Neural progenitor cell (in vitro differentiated cells): Measurements from ENCODE around the gene CYSLTR2. TPM values are rescaled to one million over a fixed set of nuclear protein-coding genes. Genes with fewer than 3 reads are reported as not detected.
A peak's percentile ranks its signal among the peaks of the same experiment; 100 is the strongest.

ENCODE experiments used
- DNase-seq: peaks from one replicate; pipeline ENCODE4 v3.0.0-alpha.2; 2016; ENCODE audit warnings: low spot score
- H2AFZ ChIP-seq: fragments of 200-600 bp; sonication (generic); replicated peaks from 2 replicates; pipeline ENCODE4 v1.6.1; 2016; ENCODE audit warnings: antibody characterized with exemption
- H3F3A ChIP-seq: fragments of 200-600 bp; sonication (generic); 2 replicates; pipeline ENCODE4 v1.6.1; 2016; ENCODE audit warnings: antibody characterized with exemption, low read depth
- H3K27ac ChIP-seq: fragments of 200-600 bp; sonication (generic); 2 replicates; pipeline ENCODE4 v1.5.1; 2016; ENCODE audit warnings: mild to moderate bottlenecking
- H3K27me3 ChIP-seq: fragments of 200-600 bp; sonication (generic); 2 replicates; pipeline ENCODE4 v1.6.1; 2016; ENCODE audit warnings: mild to moderate bottlenecking, moderate library complexity
- H3K36me3 ChIP-seq: fragments of 200-600 bp; sonication (generic); 2 replicates; pipeline ENCODE4 v1.5.1; 2016
- H3K4me1 ChIP-seq: fragments of 200-600 bp; sonication (generic); 2 replicates; pipeline ENCODE4 v1.6.1; 2016; ENCODE audit warnings: mixed run types
- H3K4me2 ChIP-seq: fragments of 200-600 bp; sonication (generic); 2 replicates; pipeline ENCODE4 v1.6.1; 2016
- H3K4me3 ChIP-seq: fragments of 200-600 bp; sonication (generic); 2 replicates; pipeline ENCODE4 v1.5.1; 2016
- H3K79me2 ChIP-seq: fragments of 200-600 bp; sonication (generic); 2 replicates; pipeline ENCODE4 v1.6.1; 2016; ENCODE audit warnings: low read depth
- H3K9ac ChIP-seq: fragments of 200-600 bp; sonication (generic); 2 replicates; pipeline ENCODE4 v1.6.1; 2016
- H3K9me3 ChIP-seq: fragments of 200-600 bp; sonication (generic); 2 replicates; pipeline ENCODE4 v1.5.1; 2016; ENCODE audit warnings: low read depth
- H4K20me1 ChIP-seq: fragments of 200-600 bp; sonication (generic); 2 replicates; pipeline ENCODE4 v1.6.1; 2016; ENCODE audit warnings: low read depth
- H3K27ac Mint-ChIP-seq: 3 replicates; pipeline ENCODE4 v1.8.0; 2021; ENCODE audit warnings: mixed read lengths
- H3K27me3 Mint-ChIP-seq: 2 replicates; pipeline ENCODE4 v1.8.0; 2022; ENCODE audit warnings: low read depth, mild to moderate bottlenecking, inconsistent platforms, moderate library complexity, mixed read lengths; ENCODE audit not compliant: insufficient read depth
- H3K36me3 Mint-ChIP-seq: 3 replicates; pipeline ENCODE4 v1.8.0; 2021; ENCODE audit warnings: mixed read lengths
- H3K4me1 Mint-ChIP-seq: 3 replicates; pipeline ENCODE4 v1.8.0; 2021; ENCODE audit warnings: mixed read lengths
- H3K4me3 Mint-ChIP-seq: 3 replicates; pipeline ENCODE4 v1.8.0; 2021; ENCODE audit warnings: mild to moderate bottlenecking, moderate library complexity, mixed read lengths
- H3K9me3 Mint-ChIP-seq: 3 replicates; pipeline ENCODE4 v1.8.0; 2020; ENCODE audit warnings: mixed read lengths
- EZH2 ChIP-seq: fragments of 200-600 bp; sonication (generic); IDR thresholded peaks from 2 replicates; pipeline ENCODE4 v1.6.1; 2017; ENCODE audit warnings: antibody characterized with exemption, mild to moderate bottlenecking, moderate library complexity
- EZH2phosphoT487 ChIP-seq: fragments of 200-600 bp; sonication (generic); IDR thresholded peaks from 2 replicates; pipeline ENCODE4 v1.6.1; 2017; ENCODE audit warnings: antibody characterized with exemption
- total RNA-seq: library from RNA; depleted of rRNA; stranded (reverse); fragments of >200 nt; gene quantifications from 2 replicates; pipeline ENCODE4 v1.2.3, GENCODE V29; 2015; ENCODE audit warnings: low replicate concordance
- TF ChIP-seq, protein P1 (sequence below): fragments of 200-600 bp; sonication (generic); IDR thresholded peaks from 2 replicates; pipeline ENCODE4 v1.5.1; 2017; ENCODE audit warnings: antibody characterized with exemption, mild to moderate bottlenecking

CYSLTR2 gene
- total RNA-seq, 1 donor from 2014 or later, result not detected

DNA sequence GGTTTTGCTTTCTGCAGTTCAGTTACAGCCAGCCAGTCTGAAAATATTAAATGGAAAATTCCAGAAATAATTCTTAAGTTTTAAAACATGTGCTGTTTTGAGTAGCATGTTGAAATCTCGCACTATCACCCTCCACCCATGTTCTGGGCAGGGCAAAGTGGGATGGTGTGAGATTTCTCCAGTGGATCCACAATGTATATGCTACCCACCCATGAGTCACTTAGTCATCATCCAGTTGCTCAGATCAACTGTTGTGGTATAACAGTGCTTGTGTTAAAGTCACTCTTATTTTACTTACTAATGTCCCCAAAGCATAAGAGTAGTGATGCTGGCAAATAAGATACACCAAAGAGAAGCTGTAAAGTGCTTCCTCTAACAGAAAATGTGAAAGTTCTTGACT is 56.4 kb downstream of the CYSLTR2 start:
- Histone ChIP-seq H4K20me1 (no peaks in the 10 kb centered on the region), H3K9ac (no peak overlapping the region), H2AFZ (no peak overlapping the region), H3K4me2 (no peak overlapping the region), H3K79me2 (no peaks in the 10 kb centered on the region), H3K9me3 (peaks cover 10% of the 10 kb centered on the region), H3K4me1 (no peaks in the 10 kb centered on the region), H3K27me3 (peaks cover 13% of the 10 kb centered on the region), H3K36me3 (no peaks in the 10 kb centered on the region), H3K27ac (no peak overlapping the region), H3F3A (no peaks in the 10 kb centered on the region), H3K4me3 (no peak overlapping the region)
- no peak overlapping the region for H3K4me3 Mint-ChIP-seq
- no peaks in the 10 kb centered on the region for H3K27me3 Mint-ChIP-seq
- H3K4me1 Mint-ChIP-seq, result peaks cover 3% of the 10 kb centered on the region
- DNase-seq, result no peak
- TF ChIP-seq, protein P1, sequence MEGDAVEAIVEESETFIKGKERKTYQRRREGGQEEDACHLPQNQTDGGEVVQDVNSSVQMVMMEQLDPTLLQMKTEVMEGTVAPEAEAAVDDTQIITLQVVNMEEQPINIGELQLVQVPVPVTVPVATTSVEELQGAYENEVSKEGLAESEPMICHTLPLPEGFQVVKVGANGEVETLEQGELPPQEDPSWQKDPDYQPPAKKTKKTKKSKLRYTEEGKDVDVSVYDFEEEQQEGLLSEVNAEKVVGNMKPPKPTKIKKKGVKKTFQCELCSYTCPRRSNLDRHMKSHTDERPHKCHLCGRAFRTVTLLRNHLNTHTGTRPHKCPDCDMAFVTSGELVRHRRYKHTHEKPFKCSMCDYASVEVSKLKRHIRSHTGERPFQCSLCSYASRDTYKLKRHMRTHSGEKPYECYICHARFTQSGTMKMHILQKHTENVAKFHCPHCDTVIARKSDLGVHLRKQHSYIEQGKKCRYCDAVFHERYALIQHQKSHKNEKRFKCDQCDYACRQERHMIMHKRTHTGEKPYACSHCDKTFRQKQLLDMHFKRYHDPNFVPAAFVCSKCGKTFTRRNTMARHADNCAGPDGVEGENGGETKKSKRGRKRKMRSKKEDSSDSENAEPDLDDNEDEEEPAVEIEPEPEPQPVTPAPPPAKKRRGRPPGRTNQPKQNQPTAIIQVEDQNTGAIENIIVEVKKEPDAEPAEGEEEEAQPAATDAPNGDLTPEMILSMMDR, result no peak
- no peak for TF ChIP-seq EZH2phosphoT487
- TF ChIP-seq EZH2, result no peak
- no peaks in the 10 kb centered on the region for H3K36me3 Mint-ChIP-seq
- H3K27ac Mint-ChIP-seq, result no peak overlapping the region
- H3K9me3 Mint-ChIP-seq, result peaks cover 21% of the 10 kb centered on the region

DNA sequence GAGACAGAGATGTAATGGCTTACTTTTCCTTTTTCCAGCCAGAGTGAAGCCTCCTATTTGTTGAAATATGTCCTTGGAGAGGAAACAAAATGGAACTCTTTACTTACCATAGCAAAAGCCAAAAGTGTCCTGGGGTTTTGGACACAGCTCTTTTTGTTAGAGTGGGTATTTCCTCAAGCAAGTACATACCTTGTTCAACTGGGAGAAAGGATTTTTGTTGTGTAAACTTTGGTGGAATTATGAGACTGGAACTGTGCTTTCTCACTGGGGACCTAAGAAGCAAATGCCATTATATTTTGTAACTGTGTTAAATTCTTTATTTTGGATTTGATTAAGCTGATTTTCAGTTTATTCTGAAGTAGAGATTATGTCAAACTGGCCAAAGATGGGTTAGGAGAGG is 58.4 kb downstream of the CYSLTR2 start:
- peaks cover 4% of the 10 kb centered on the region for H3K36me3 ChIP-seq
- Mint-ChIP-seq H3K27ac (no peak overlapping the region), H3K27me3 (no peaks in the 10 kb centered on the region), H3K9me3 (peaks cover 30% of the 10 kb centered on the region), H3K4me1 (peaks cover 3% of the 10 kb centered on the region), H3K4me3 (no peak overlapping the region), H3K36me3 (no peaks in the 10 kb centered on the region)
- no peak overlapping the region for H3K4me2 ChIP-seq
- no peaks in the 10 kb centered on the region for H3K79me2 ChIP-seq
- H4K20me1 ChIP-seq, result no peaks in the 10 kb centered on the region
- no peaks in the 10 kb centered on the region for H3F3A ChIP-seq
- H3K9me3 ChIP-seq, result peaks cover 23% of the 10 kb centered on the region
- DNase-seq, result no peak
- peaks cover 13% of the 10 kb centered on the region for H3K27me3 ChIP-seq
- TF ChIP-seq EZH2phosphoT487, result no peak
- TF ChIP-seq EZH2, result no peak
- no peak overlapping the region for H3K4me3 ChIP-seq
- H3K9ac ChIP-seq, result no peak overlapping the region
- H3K27ac ChIP-seq, result no peak overlapping the region
- no peaks in the 10 kb centered on the region for H3K4me1 ChIP-seq
- H2AFZ ChIP-seq, result no peak overlapping the region

DNA sequence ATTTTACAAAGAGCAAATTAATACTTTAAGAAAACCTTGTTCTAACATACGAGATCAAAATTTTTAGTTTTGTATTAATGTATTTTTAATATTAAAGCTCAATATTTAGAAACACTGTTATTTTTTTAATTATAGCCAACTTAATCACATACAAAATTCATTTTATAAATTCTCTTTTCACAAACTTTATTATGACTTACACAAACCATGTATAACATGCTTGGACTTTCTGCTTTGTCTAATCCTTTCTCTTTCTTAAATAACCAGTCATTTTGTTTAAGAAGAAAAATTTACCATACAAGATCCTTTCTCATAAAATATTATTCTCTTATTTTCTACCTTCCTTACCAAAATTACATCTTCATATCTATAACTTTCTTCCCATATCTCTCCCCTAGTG is 62.2 kb downstream of the CYSLTR2 start:
- H4K20me1 ChIP-seq, result no peaks in the 10 kb centered on the region
- no peaks in the 10 kb centered on the region for H3F3A ChIP-seq
- H3K4me2 ChIP-seq, result no peak overlapping the region
- peaks cover 4% of the 10 kb centered on the region for H3K36me3 ChIP-seq
- no peak overlapping the region for H3K27ac ChIP-seq
- H3K79me2 ChIP-seq, result no peaks in the 10 kb centered on the region
- H3K9me3 Mint-ChIP-seq, result peaks cover 42% of the 10 kb centered on the region
- no peaks in the 10 kb centered on the region for H3K4me1 ChIP-seq
- TF ChIP-seq EZH2phosphoT487, result no peak
- TF ChIP-seq, protein P1, result no peak
- TF ChIP-seq EZH2, result no peak
- DNase-seq, result peak; percentile 26
- no peak overlapping the region for H3K9ac ChIP-seq
- H3K36me3 Mint-ChIP-seq, result no peaks in the 10 kb centered on the region
- H2AFZ ChIP-seq, result no peak overlapping the region
- no peaks in the 10 kb centered on the region for H3K4me1 Mint-ChIP-seq
- H3K27me3 ChIP-seq, result no peaks in the 10 kb centered on the region
- H3K9me3 ChIP-seq, result peaks cover 23% of the 10 kb centered on the region
- H3K27me3 Mint-ChIP-seq, result peaks cover 2% of the 10 kb centered on the region
- no peak overlapping the region for H3K27ac Mint-ChIP-seq
- no peak overlapping the region for H3K4me3 Mint-ChIP-seq
- no peak overlapping the region for H3K4me3 ChIP-seq

DNA sequence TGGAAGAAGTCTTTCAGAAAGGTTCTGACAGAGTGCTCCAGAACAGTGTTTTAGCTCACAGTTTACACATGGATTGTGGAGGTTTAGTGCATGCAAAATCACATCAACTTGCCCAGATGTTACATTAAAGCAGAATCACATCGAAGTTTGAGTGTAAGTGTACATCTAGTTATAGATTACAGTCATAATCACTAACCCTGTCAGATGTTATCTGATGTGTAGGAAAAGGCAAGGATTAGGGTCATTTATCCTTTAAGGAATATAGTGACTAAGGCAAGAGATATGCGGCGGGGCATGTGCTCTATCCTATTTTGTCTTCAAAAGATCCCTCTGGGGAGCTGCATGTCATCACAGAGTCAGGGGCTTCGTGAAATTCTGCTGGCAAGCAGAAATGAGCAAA is 66.9 kb downstream of the CYSLTR2 start:
- no peak overlapping the region for H3K4me3 Mint-ChIP-seq
- H3K27me3 ChIP-seq, result no peaks in the 10 kb centered on the region
- H3K79me2 ChIP-seq, result no peaks in the 10 kb centered on the region
- H3K9ac ChIP-seq, result no peak overlapping the region
- no peaks in the 10 kb centered on the region for H3K4me1 Mint-ChIP-seq
- H3K27ac Mint-ChIP-seq, result no peak overlapping the region
- H3K27me3 Mint-ChIP-seq, result peaks cover 2% of the 10 kb centered on the region
- no peak overlapping the region for H3K4me2 ChIP-seq
- H3F3A ChIP-seq, result no peaks in the 10 kb centered on the region
- H3K36me3 Mint-ChIP-seq, result no peaks in the 10 kb centered on the region
- no peaks in the 10 kb centered on the region for H4K20me1 ChIP-seq
- H3K27ac ChIP-seq, result no peak overlapping the region
- no peak overlapping the region for H3K4me3 ChIP-seq
- peaks cover 4% of the 10 kb centered on the region for H3K36me3 ChIP-seq
- H2AFZ ChIP-seq, result no peak overlapping the region
- peaks cover 22% of the 10 kb centered on the region for H3K9me3 Mint-ChIP-seq
- DNase-seq, result no peak
- H3K4me1 ChIP-seq, result no peaks in the 10 kb centered on the region
- TF ChIP-seq EZH2, result no peak
- TF ChIP-seq EZH2phosphoT487, result no peak
- H3K9me3 ChIP-seq, result peaks cover 10% of the 10 kb centered on the region
